ENCODE measurements around the gene SSR1. TPM values are rescaled to one million over a fixed set of nuclear protein-coding genes. Genes with fewer than 3 reads are reported as not detected.

Gene SSR1
- total RNA-seq, 1 experiment from 2014 or later = 102 TPM

GRCh38 chr6:7270320-7271204 lies 42.4 kb downstream of the SSR1 start:
- H3K9me3 ChIP-seq (ENCODE audit: control insufficient read depth, low read depth, low read length) = no peaks in the 10 kb centered on the region
- H3K23ac ChIP-seq (ENCODE audit: insufficient read length, low read depth, low read length) = no peak overlapping the region
- no peaks in the 10 kb centered on the region; a peak in 4 of 5 replicates for H3K9me3 Mint-ChIP-seq
- H4K20me1 ChIP-seq (ENCODE audit: control insufficient read depth, insufficient read depth, insufficient read length) = no peaks in the 10 kb centered on the region
- H3K27me3 Mint-ChIP-seq (ENCODE audit: low read depth) = peaks cover 2% of the 10 kb centered on the region; the same call in 1 of the 2 replicates
- no peak overlapping the region for H3K18ac ChIP-seq (ENCODE audit: insufficient read length, low read depth, low read length)
- H3K36me3 Mint-ChIP-seq (ENCODE audit: insufficient read depth in 1 of 3, low read depth in 3 of 3) = no peaks in the 10 kb centered on the region
- no CpG with 5 or more reads among the region's 16 CpGs for WGBS (ENCODE audit: extremely low coverage, insufficient read length, low lambda C conversion rate)
- H3K27me3 ChIP-seq (ENCODE audit: insufficient read depth, low read length) = no peaks in the 10 kb centered on the region
- no peak overlapping the region for H3K9ac ChIP-seq (ENCODE audit: extremely low read depth, insufficient read length, low read length)
- no peaks in the 10 kb centered on the region for H3K4me1 ChIP-seq (ENCODE audit: insufficient read depth, low read length)
- TF ChIP-seq CTCF (conservative IDR thresholded peaks at IDR 0.05) = no peak
- no peak overlapping the region for H2BK12ac ChIP-seq (ENCODE audit: insufficient read length, low read depth, low read length)
- no peak for DNase-seq
- no peak overlapping the region for H2AFZ ChIP-seq (ENCODE audit: low read length)
- no peak overlapping the region for H4K91ac ChIP-seq (ENCODE audit: insufficient read length, low read depth, low read length)
- H2BK5ac ChIP-seq (ENCODE audit: insufficient read length, low read length) = no peak overlapping the region
- H2BK15ac ChIP-seq (ENCODE audit: low read depth, low read length) = no peak overlapping the region
- no peak overlapping the region for H2AK5ac ChIP-seq (ENCODE audit: insufficient read length, low read length)
- H3K4ac ChIP-seq (ENCODE audit: low read depth, low read length) = no peak overlapping the region
- peaks cover 0 to 2% of the 10 kb centered on the region in 2 experiments; a peak in 1 of 4 replicates for H3K4me1 Mint-ChIP-seq
- H3K27ac Mint-ChIP-seq = peak overlapping the region in 1 of 3 experiments; percentile 89; a peak in 1 of 7 replicates
- H3K4me2 ChIP-seq (ENCODE audit: insufficient read depth, insufficient read length, low read length) = no peak overlapping the region
- H3T11ph ChIP-seq (ENCODE audit: low read length) = no peak overlapping the region
- no peak overlapping the region for H4K5ac ChIP-seq (ENCODE audit: insufficient read length, low read depth, low read length)
- H3K79me2 ChIP-seq (ENCODE audit: insufficient read depth, low read length) = no peaks in the 10 kb centered on the region
- H3K14ac ChIP-seq (ENCODE audit: insufficient read depth, low read length) = no peak overlapping the region
- no peak overlapping the region for H2BK120ac ChIP-seq (ENCODE audit: low read depth, low read length, poor library complexity, severe bottlenecking)
- H2BK20ac ChIP-seq (ENCODE audit: low read depth, low read length, poor library complexity, severe bottlenecking) = no peak overlapping the region
- H3K79me1 ChIP-seq (ENCODE audit: insufficient read depth, low read depth, low read length, poor library complexity, severe bottlenecking) = no peaks in the 10 kb centered on the region
- no peak overlapping the region for H4K8ac ChIP-seq (replicated peaks; ENCODE audit: insufficient read length, low read depth, low read length)
- no peaks in the 10 kb centered on the region for H3K23me2 ChIP-seq (ENCODE audit: insufficient read length, low read depth, low read length, poor library complexity, severe bottlenecking)
- H3K56ac ChIP-seq (ENCODE audit: insufficient read length, low read depth, low read length) = no peak overlapping the region
- no peak overlapping the region for H3K4me3 Mint-ChIP-seq
- no peak overlapping the region for H3K27ac ChIP-seq (ENCODE audit: insufficient read length, low read depth, low read length)

All from H9 (cell line).